HG03439 (cell line): ENCODE results near the gene MAPK11.

Source experiments
- ATAC-seq: cut with Tn5 transposase; IDR thresholded peaks from one replicate; pipeline ENCODE4 v1.9.1; 2021; ENCODE audit warnings: mild to moderate bottlenecking, moderate library complexity; ENCODE audit not compliant: unreplicated experiment

MAPK11 gene

DNA sequence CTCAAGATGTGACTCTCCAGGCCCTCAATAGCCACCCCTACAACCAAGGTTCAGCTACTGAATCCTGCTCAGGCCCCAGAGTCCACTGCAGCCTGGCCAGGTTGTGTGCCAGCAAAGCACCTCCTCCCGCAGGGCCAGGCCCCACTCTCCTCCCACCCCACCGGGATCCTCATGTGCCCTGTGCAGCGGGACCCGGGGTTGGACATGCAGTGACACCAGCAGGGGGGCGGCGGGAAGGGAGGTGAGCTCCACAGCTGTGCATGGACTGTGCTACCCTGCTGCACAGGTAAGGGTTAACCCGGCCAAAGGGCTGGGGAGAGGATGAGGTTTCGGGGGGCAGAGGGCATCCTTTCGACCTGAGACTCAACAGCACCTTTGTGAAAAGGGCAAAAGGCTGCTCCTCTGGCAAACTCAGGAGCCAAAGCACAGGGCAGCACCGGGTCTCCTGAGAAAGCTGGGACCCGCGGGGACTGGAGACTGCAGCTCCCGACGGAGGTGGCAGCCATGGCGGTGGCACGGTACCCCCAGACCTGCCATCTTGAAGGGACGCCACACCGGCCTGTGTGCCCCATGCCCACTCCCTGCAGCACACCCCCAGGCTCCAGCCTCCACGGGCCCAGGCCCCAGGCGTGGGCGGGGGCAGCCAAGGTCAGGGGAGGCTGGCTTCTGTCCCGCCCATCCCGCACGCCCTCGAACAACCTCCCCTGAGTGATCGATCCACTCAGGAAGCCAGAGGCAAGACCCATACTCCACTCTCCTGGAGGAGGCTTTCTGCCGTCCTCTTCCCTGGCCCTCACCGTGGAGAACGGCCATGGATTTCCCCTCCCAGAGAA lies 26.7 kb upstream of the MAPK11 start:
- no peak for ATAC-seq

- no peak for ATAC-seq
These were observed 24.1 kb upstream of the MAPK11 start for GRCh38 chr22:50294319-50294656.

DNA sequence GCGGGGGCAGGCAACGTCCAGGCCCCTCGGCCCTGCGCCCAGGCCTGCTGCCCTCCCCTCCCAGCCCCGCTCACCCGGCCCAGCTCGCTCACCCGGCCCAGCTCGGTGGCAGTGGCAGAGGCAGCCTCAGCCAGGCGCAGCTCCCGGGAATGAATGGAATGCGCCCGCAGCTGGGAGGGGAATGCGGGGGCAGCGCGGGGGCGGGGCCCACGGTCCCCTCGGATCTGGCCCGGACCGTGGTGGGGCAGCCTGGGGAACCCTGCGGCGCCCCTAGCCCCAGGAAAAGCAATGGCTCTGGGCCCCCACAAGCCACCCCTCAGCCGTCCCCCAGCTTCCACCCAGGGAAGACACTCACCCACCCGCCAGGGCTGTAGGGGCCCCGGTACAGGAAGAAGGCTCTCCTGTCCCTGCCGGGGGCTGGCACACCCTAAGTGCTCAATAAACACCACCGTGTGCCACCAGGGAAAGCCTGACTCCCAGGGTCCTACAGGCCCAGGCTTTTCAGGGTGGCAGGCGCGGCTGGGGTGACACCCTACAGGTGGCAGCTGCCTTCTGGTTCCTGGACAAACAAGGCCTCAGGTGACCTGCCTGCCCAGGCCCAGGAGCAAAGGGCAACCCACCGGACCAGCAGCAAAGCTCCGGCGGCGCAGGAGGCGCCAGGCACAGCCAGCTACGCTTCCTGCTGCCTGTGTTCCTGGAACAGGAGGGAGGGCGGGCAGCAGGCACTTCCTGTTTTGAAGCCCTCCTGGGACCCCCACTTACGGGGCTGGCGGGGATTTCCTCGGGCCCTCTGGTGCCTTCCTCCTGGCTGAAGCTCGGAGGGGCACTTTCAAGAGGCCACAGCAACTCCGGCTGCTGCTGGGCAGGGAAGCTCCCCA lies 23.5 kb upstream of the MAPK11 start:
- no peak for ATAC-seq

GRCh38 chr22:50292643-50293440 lies 22.7 kb upstream of the MAPK11 start:
- no peak for ATAC-seq

GRCh38 chr22:50289942-50290630 lies 19.9 kb upstream of the MAPK11 start:
- no peak for ATAC-seq

DNA sequence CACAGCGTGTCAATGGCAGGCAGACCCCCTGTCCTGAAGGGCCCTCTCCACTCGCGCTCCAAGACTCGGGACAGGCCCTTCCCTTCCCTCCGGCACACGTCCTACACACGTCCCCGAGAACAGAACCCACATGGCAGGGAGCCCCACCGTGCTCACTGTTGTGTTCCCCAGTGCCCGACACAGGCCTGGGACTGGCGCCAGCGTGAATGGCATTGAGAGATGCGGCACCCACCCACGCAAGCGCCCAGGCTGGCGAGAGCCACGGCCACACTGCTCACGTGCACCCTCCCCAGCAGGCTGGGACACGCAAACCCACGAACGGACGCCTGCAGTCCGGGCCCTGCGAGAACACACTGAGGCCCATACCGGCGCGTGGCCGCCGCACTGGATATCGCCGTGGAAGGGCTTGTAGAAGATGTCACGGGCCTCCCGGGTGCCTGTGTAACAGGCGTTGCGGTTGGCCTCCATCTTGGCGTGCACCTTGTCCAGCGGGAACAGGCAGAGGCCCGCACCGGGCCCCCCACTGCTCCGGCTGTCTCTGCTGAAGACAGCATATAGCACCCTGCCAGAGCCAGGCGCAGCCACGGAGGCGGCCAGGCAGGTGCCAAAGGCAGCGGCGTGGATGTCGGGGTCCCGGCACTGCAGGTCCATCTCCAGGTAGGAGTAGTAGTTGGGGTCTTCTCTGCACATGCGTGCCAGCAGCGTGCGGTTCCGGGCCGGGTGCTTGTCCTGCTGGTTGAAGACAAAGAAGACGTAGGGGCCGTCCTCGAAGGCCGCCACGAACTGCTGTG lies 19.2 kb upstream of the MAPK11 start:
- ATAC-seq = no peak

DNA sequence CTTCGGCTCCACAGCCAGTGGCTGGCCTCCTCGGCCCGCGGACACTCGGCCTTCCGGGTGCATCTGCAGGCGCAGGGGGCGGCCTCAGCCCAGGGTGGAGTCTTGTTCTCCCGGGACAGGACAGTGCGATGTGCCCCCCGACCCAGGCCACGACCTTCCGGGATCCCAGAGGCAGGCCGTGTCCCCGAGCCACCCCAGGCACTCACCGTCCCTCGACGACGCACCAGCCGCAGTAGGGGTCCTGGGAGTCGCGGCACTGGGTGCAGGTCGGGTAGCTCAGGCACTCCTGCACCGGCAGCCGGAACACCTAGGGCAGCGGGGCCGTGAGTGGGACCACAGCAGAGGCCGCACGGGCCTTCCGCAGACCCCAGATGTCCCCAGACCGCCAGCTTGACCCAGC lies 17.6 kb upstream of the MAPK11 start:
- no peak for ATAC-seq

DNA sequence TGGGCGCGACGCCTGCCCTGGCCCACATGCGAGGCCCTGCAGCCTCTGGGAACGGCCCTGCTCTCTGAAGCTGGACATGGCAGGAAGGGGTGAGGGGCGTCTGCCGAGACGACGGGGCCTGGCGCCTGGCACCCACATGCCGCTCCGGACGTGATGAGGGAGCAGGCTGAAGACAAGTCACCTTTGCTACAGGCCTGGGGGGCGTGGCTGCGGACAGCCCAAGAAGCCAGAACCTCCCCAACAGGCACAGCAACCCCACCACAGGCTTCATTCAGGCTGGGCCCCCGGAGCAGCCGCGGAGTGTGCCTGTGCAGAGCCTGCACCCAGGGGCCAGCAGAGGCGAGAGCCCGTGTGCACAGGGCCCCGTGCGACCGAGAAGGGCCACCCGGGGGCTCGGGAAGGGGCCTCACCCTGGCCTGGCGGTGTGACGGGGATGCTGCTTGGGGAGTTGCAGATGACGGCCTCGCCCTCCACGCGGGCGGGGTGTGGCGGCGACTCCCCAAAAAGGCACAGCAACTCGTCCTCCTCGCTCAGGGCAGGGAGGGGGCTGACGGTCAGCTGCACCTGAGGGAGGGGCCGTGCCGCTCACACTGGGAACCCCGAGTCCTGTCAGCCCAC lies 16.6 kb upstream of the MAPK11 start:
- no peak for ATAC-seq

DNA sequence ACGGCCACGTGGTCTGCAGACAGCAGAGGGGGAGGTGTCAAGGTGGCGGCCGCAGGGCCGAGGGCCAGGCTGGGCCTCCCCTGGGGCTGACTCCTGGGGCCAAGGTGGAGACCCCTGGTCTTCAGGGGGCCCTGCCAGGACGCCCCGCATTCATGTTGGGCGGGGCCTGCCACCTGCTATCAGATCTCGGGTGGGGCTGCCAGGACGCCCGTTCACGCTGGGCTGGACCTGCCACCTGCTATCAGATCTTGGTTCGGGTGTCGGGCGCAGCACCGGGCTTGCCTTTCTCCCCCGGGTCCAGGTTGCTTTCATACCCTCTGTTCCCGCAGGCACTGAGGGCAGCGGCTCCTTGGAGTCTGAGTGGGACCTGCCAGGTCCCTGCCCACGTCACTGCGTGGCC lies 16.1 kb upstream of the MAPK11 start:
- no peak for ATAC-seq

DNA sequence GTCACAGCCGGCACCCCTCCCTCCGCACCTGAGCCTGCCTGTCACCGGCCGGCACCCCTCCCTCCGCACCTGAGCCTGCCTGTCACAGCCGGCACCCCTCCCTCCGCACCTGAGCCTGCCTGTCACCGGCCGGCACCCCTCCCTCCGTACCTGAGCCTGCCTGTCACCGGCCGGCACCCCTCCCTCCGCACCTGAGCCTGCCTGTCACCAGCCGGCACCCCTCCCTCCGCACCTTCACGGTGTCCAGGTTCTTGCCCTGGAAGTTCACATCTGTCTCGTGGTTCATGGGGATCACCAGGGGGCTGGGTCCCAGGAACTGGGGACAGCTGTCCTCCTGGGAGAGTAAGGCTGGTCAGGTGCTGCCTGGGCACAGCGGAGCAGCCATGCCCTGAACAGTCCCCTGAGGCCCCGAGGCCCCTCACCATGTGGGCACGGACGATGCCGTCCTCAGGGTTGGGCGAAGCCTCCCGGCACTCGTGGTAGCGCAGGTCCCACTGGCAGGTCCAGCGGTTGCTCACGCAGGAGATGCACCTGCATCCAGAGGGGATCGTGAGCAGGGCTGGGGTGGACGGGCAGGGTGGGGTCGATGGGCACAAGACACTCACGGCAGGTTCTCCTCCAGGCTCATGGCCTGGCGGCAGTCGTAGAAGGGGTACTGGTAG lies 15.5 kb upstream of the MAPK11 start:
- no peak for ATAC-seq

GRCh38 chr22:50284479-50284878 lies 14.3 kb upstream of the MAPK11 start:
- no peak for ATAC-seq

- ATAC-seq = no peak
These were observed 13.6 kb upstream of the MAPK11 start for GRCh38 chr22:50283821-50284220.

GRCh38 chr22:50282361-50283155 lies 12.4 kb upstream of the MAPK11 start:
- ATAC-seq = no peak

DNA sequence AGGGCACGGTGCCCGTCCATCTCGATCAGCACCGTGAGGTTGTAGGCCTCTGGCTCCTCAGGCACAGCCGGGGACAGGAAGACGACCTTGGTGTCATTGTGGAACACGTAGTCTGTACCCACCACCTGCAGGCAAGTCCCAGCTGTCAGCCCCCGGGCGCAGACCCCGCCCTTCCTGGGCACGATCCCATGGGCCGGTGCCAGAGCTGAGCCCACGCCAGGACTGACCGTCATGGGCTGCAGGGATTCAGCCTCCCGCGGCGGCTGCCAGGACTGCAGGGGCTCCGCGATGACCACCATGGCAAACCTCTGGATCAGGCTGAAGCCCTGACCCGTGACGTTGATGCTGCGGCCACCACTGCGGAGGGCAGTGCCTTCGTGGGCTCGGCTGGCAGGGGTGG lies 11.8 kb upstream of the MAPK11 start:
- ATAC-seq = no peak

DNA sequence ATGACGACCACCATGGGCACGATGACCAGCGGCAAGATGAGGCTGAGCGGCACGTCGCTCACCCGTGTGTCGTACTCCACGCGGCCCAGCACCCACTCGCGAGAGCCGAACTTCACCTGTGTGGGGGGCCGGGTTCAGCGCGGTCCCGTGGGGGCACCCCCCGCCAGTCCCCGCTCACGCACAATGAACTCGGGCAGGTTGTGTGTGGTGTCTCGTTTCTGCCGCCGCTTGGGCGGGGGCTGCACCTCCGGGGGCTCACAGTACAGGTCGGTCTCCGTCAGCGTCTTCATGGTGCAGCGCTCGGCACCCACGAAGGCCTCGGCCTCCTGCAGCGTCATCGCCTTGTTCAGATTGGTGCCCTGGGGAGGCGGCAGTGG lies 11.2 kb upstream of the MAPK11 start:
- ATAC-seq = no peak

- no peak for ATAC-seq
These were observed 10.7 kb upstream of the MAPK11 start for GRCh38 chr22:50280708-50281383.

DNA sequence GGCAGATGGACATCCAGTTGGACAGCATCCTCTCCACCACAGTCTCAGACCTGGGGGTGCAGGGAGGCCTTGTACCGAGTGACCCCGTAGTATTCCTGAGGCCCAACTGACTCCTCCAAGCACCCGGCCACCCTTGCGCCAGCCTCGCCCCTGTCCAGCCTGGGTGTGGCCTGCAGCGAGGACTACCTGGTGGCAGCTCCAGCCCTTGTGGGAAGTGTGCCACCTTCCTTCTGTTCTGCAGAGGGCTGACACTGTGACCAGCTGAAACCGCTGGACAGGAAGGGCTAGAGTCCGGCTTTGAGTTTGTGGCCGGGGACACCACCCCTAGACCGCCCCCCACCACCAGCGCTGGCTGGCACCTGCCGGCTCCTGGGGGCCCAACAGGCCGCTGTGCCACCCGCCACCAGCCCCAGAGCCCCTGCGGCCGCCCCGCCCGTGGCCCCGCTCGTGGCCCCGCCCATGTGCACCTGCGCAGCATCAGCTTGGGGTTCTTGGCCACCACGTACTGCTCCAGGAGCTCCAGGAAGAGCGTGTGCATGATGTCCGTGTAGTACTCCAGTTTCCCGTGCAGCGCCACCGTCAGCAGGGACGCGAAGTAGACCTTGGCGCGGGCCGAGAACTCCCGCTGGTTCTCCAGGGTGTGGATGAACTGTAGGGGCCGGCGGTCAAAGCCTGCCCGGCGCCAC lies 10.0 kb upstream of the MAPK11 start:
- no peak for ATAC-seq
